NCI-H774 (cell line): ENCODE results near the gene NSFL1C.
A peak's percentile ranks its signal among the peaks of the same experiment; 100 is the strongest.

Source experiments
- DNase-seq: peaks from one replicate; lab custom pipeline; 2025; lab: John Stamatoyannopoulos, UW

The NSFL1C gene

DNA sequence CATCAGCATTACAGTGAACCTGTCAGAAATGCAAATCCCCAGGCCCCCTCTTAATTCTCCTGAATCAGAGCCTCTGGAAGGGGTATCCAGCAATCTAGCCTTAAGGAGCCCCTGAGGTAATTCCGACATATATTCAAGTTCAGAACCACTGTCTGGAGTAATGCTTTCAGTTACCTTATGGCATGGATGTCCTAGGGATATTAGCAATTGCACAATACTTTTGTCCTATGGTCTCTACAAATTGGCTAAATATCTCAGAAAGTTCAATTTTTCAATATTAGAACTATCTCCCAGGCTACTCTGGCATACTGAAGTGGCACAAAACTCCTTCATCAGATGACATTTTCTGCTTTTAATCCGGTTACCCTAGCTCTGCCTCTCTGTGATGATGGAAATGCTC is 6.4 kb downstream of the NSFL1C start:
- DNase-seq, result no peak

DNA sequence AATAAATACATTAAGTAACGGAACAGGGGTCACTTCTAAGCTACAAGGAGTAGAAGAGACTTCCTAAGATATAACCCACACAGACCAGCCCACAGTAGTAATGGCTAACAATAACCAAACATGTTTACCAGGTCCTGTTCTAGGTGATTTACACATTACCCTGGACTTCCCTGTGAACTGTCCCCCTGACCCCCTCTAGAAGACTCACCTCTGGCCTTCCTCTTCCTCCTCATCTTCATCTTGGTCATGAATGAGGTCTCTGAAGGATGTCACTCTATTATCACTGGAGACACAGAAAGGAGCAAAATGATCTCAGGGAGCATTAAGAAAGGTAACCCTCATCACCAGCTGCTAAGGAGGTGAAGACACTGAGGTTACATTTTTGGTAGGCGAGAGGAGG is 8.7 kb downstream of the NSFL1C start:
- no peak for DNase-seq

DNA sequence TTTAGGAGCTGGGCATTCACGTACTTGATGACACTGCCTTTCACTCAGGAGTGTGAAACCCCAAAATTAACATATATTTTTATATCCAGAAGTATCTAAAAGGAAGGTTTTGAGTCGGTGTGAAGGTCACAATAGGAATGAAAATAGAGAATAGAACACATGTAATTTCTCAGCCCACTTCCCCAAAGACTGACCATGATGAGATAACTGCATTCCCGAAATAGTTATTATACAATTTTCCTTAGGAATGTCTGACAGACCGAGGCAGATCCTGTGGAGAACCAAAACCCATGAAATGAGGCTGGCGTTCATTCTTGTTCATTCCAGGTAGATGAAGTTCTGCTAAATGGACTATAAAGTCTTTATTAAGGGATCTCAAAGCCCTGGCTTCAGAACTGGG is 10.3 kb downstream of the NSFL1C start:
- DNase-seq, result no peak

DNA sequence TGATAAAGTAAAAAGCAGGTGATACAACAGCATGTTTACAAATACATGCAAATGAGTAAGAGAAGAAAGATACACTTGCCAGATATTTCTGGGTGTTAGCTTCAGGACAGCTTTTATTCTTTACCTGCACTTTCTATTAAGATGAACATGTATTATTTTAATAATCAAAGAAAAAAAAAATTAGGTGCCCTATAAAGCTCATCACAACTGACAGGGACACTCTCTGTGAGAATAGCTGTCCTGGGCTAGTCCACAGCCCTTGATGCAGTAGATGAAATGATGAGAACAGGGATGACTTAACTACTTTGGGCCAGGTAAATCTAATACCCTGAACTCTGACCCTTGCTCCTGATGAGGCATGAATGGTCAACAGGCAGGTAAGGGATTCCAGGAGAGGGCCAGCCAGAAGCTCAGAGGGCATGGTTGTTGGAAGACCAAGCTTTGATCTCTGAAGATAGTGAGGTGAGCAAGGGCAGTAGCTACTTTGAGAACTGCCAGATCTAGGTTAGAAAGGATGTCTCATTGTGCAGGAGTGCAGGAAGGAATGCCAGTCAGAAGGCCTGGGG is 15.6 kb downstream of the NSFL1C start:
- DNase-seq, result no peak

DNA sequence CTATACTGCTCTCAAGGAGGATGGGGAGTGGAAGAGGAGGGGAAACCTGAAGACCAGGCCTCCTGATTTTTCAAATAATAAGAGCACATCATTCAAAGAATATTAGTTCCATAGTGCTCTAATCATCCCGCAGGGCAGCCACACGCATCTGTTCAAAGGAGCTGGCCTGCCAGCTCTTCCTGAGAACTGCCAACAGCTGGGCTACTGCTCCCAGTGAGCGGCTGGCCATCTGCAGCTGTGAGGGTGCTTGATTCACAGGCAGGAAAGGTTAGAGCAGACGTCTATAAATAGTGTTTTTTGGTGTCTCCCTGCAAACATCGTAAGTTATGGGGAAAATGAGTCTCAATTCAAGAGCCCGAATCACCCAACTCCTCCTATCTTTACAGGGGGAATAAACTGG is 17.3 kb downstream of the NSFL1C start:
- DNase-seq, result no peak

DNA sequence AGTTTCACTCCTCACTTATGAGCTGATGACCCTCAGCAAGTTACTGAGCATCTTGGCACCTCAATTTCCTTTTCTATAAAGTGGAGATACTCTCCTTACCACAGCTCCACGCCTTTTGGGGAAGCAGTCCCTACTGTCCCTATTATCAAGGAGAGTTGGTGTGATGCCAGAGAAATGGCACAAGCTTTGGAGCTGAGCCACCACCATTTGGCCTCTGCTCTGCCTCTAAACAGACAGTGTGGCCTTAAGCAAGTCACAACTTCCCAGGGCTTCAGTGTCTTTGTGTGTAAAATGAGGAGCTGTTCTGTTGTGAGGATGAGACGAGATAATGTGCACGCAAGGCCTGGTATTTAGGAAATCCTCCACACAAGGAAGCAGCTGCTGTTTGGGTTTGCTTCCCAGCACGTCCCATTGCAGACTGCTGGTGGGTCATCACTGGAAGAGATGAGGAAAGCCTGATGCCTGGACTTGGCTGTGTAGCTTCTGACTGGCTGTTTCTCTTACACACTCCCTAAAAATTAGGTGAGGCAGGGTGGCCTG is 18.5 kb downstream of the NSFL1C start:
- no peak for DNase-seq

DNA sequence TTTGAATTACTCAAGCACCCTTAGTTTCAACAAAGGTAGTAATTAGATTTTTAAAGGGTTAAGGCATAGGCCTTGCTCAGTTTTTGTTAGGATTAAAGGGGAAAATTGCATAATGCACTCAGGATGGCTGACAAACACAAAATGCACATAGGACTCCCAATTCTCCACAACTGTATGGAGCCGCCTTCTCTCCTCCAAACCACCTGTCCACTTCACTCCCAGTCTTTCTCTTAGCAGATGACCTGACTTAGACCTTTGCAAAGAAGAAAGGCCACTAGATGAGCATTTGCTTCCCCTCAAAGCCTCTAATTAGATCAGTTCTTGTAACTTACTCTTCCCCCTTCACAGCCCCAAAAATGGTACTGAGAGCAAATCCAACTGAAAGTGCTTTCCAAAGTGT is 20.1 kb downstream of the NSFL1C start:
- no peak for DNase-seq

DNA sequence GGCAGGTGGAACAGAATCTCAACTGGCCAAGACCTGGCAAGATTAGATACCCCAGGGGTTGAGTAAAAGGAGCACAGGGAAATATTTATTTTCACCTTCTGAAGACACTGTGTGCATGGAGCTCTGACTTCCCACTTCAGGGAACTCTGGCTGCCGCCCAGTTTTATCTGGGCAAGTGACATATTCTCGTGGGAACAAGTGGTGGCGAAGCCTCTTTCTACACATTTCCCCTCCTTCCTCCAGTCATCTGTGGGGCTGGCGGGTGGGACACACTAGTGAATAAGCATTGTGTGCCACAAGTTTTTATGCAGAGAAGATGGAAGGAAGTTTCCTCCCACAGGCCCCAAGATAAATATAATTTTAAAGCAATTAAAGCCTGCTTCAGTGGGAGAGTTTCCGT is 23.6 kb downstream of the NSFL1C start:
- DNase-seq, result no peak

DNA sequence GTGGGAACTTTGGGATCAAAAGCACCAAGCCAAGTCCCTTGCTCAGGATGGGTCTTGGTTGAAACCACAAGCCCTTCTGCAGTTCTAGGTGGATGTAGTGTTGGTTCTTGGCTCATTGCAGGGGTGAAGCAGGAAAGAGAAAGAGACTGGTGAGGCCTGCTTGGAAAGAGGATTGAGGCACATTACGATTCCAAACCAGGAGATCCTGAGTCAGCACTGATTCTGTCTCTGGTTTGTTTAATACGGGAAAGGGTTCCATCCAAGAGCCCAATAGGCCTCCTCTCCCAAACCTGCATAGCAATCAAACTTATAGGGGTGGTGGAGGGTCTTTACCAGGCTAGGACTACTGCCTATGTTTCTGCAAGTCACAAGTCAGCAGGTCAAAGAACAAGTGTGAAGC is 24.3 kb downstream of the NSFL1C start:
- no peak for DNase-seq

DNA sequence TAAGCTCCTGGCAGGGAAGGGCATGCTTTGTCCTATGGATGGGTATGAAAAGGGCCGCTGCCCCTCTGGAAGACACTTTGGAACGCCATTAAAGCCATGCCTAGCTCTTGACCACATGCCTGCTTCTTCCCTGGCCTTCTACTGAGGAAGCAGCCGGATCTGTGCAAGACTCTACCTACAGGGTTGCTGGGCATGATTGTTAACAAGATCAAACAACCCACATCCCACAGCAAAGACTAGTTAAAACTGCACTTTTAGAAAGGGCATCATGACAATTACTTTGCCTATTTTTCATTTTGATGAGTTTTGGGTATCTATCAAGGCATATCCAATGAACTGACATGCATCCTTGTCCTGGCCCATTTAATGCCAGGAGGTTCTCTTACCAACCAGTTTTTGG is 25.5 kb downstream of the NSFL1C start:
- DNase-seq, result no peak

DNA sequence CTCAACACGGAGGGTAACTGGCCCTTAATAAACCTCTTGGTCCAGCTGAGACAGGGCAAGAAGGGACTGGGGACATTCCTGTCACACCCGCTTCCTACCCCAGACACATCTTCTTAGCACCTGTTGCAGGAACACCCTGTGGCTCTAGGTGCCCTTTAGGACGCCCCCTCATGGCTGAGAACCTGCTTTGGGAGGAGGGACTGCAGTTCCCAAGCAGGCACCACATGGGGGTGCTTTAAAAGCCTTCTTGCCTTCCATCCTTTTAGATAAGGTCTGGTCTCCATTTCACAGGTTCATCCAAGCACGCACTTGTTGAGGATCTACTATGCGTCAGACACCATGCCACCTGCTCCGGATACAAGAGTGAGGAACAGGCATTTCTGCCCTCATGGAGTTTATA is 26.6 kb downstream of the NSFL1C start:
- no peak for DNase-seq

DNA sequence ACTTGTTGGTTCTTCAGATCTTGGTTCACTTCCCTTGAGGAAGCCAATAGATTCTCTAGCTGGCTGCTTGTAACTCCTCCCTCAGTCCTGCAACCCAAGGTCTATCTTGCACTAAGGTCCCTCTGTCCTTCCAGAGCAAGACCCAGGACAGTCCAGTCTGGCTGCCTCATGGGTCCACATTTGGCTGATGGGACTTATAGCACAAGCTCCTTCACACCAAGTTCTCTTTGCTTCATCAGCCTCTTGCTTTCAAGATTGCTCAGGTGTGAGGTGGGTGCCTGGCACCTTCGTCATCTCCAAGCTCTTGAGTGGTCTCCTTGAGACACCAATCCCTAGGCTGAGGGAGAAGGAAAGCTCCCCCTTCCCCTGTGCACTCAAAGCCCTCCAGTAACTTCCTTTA is 28.3 kb downstream of the NSFL1C start:
- DNase-seq, result no peak

DNA sequence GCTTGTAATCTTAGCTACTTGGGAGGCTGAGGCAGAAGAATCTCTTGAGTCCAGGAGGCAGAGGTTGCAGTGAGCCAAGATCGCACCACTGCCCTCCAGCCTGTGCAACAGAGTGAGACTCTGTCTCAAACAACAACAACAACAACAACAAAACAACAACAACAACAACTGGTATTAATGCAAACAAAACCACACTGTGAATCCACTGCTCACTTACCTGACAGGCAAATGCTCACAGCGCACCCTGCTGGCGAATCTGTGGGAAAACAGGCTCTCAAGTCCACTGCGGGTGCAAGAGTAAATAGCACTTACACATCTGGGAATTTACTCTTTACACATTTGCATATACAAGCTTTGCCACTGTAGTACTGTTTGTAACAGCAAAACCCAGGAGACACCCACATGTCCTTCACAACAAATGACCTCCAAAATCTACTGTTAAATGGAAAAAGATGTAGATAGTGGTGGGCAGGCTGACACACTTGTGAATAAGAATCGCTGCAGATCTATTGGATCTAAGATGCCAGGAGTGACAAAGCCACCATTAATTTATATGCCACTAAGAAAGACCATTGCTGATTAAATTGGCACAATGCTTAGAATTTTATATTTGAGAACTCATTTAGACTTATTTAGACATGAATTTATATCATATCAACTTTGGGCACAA is 29.3 kb downstream of the NSFL1C start:
- DNase-seq, result peak; percentile 48

DNA sequence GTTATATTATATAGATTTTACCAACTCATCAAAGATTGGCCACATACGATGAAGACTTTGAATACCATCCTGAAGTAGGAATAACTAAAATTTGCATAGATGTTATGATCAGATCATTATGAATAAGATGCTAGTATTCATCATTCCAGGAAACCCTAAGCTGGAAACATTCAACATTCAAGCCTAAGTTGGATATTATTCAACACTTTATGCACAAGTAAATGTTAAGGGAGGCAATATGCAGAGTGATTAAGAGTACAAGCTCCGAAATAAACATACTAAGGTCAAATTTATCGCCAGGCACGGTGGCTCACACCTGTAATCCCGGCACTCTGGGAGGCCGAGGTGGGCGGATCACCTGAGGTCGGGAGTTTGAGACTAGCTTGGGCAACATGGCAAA is 30.4 kb downstream of the NSFL1C start:
- no peak for DNase-seq

DNA sequence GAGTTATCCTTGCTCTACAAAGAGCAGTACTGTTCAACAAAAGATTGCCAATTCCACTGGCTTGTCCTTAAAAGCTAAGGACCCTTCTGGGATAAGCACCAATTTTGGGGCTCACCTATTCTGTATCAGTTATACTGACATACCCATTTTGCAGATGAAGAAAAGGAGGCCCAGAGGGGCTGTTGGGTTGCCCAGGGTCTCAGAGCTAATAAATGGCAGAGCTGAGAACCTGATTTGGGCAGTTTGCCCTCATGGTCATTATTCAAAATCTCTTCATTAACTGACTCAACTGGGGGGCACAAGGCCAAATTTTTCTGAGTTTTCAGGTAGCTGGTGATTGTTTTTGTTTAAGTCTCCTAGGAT is 31.3 kb downstream of the NSFL1C start:
- no peak for DNase-seq

DNA sequence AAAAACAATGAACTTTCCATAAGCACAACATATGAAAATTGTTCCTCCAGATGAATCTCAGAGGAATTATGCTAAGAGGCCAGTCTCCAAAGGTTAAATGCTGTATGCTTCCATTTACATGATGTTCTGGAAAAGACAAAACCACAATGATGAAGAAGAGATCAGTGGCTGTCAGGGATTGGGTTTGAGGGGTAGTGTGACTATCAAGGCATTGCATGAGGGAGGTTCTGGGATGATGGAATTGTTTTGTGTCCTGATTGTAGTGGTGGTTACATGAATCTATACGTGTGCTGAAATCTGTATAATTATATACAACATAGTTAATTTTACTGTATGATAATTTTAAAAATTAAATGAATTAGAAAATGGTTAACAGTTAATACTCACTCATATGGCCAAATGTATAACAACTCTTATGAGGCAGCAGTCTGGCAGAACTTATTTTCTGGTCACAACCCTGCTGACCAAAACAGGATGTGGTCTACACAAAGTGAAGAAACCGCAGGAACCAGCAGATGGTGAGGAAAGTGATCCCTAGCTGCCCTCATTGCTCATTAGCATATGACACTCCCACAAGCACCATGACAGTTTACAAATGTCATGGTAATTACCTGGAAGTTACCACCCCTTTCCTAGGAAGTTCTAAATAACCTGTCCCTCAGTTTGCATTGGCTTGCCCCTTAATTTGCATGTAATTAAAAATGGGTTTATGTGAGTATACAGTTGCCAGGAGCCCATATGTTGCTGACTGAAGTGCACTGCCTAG is 31.9 kb downstream of the NSFL1C start:
- DNase-seq, result no peak

DNA sequence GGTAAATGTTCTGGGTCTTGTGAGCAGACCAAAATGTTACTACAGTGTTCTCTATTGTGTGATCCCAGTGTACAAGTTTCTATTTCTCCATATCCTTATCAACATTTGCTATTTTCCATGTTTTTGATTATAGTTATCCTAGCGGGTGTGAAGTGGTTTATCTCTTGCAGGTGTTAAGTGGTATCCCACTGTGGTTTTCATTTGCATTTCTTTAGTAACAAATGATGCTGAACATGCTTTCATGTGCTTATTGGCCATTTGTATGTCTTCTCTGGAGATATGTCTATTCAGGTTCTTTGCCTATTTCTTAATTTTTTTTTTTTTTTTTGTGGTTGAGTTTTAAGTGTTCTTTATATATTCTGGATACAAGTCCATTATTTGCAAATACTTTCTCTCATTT is 35.5 kb downstream of the NSFL1C start:
- DNase-seq, result no peak

DNA sequence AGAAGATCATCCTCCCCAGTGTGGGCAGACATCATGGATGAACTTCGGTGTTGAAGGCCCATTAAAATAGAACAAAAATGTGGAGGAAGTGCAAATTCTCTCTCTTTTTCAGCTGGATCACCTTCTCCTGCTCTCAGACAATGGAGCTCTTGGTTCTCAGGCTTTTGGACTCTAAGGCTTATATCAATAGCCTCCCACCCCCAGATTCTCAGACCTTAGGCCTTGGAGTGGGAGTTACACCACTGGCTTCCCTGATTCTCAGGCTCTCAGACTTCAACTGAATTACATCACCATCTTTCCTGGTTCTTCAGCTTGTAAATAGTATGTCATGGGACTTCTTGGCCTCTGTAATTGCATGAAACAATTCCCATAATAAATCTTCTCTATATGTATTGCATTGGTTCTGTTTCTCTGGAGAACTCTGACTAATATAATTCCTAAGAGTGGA is 36.6 kb downstream of the NSFL1C start:
- DNase-seq, result no peak

DNA sequence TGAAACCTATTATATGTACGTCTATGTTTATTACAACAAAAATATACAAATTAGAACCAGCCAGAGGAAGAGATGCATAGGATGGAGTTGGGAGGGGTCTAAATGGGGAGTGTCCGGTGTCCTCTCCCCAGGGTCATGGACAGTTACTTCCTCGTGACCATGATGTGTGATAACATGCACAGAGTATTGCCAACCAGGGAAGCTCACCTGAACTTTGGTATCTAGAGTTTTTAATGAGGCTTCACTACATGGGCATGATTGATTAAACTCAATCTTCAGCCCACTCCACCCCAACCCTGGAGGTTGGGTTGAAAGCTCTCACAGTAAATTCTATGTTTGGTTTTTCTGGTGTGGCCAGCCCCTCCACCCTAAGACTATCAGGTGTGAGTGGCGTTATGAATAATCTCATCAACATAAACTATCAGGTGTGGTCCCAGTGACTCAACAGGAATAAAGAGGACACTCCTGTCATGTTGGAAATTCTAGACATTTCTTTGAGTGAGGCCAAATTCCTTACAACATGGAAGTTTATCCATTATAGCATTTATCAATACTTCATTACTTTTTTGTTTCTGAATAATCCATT is 37.4 kb downstream of the NSFL1C start:
- DNase-seq, result no peak

DNA sequence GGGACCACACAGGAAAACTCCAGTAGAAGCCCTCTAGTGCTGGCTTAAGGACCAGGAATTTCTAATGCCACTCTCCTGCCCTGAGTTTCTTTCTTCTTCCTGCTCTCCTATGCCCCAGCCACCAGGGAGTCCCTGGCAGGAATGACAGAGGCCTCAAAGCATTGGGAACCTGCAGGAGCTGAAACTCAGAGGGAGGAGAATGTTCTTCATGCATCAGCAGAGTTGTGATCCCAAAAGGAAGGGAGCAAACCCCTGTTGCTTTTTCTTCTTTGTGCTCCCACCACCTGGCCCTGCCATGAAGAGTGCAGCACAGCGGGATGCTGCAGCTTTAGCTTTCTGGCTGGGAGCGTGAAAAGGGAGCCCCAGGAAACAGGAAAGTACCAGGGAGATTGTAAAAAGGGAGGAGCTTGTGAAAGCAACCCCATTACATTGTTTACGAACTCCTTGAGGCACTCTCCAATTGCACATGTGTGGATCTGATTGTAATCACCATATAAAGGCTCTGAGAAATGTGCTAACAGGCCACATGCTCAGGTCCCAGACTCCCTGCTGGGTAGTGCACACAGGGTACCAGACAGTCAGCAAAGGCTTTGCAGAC is 39.1 kb downstream of the NSFL1C start:
- DNase-seq, result peak; percentile 87

DNA sequence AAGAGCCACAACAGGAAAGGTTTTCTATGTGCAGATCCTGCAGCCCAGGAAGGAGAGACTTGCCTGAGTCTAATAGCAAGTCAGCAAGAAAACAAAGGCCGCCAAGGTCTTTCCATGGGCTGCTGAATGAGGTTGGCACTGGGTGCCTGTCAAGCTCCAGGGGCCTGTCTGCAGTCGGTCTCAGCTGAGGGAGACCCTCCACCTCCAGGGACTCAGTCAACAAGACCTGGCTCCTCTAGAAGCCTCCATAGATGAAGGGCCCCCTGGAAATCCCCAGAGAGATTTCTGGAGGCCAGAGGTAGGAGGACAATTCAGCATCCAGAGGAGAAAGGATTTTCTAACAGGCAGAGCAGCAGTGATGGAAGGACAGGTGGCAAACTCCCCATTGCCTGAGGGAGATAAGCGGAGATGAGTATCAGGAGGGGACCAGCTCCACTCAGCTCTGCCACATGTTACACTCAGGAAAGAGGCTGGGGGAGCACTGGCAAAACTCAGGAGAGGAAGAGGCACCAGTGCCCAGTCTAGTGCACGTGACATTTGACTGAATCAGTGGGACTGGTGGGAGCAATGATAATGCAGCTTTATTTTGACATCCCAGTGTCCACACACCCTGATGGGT is 40.3 kb downstream of the NSFL1C start:
- DNase-seq, result no peak

DNA sequence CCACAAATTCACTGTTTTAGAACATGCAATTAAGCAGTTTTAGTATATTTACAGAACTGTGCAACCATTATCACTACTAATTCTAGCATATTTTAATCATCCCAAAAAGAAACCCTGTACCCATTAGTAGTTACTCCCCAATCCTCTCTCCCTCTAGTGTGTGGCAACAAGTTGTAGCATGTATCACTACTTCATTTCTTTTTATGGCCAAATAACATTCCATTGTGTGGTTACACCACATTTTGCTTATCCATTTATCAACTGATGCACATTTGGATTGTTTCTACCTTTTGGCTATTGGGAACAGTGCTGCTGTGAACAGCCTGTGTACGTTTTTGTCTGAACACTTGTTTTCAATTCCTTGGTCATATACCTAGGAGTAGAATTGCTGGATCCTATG is 42.3 kb downstream of the NSFL1C start:
- no peak for DNase-seq
